Measurements from ENCODE around the gene SFXN5.

Gene SFXN5

DNA sequence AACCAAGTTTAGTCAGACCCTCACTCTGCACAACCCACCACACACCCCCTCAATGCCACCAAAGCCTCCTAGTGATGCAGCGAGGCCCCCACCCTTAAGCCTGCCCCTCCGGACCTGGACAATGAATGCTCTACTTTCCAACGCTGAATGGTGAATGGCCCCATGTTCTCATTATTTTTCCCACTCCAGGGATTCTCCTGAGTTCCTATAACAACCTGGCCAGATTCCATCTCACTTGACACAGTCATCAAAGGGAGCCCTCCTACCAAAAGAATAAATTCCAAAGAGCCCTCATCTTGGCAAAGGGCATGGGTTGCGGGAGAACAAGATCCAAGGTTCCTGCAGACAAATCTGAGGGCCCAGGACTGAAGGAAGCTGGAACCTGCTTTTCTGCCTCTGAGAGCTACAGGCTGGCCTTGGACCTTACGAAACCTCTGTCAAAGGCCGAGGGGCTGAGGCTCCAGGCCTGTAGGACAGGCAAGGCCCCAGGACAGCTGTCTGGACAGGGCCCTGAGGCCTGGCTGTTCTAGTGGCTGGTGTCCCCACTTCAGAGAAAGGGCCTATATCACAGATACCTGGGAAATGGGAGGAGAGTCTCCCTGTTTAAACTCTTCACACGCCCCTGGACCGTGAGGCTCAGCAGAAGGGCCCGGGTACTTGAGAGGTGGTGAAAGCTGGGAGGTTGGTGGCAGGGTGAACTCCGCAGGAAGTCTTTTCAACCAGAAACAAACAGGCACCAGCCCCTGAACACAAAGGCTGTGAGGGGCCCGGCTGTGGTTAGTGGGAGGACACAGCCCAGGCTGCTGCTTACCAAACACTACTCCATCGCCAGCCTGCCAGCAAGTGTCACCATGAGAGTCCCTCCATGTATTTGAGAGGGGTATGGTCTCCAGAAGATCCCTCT lies 27.3 kb downstream of the SFXN5 start:
- DNase-seq: peak; percentile 8

- no peak for DNase-seq
These were observed 28.2 kb downstream of the SFXN5 start for GRCh38 chr2:73043276-73043675.

GRCh38 chr2:73037947-73038585 lies 33.4 kb downstream of the SFXN5 start:
- no peak for DNase-seq

DNA sequence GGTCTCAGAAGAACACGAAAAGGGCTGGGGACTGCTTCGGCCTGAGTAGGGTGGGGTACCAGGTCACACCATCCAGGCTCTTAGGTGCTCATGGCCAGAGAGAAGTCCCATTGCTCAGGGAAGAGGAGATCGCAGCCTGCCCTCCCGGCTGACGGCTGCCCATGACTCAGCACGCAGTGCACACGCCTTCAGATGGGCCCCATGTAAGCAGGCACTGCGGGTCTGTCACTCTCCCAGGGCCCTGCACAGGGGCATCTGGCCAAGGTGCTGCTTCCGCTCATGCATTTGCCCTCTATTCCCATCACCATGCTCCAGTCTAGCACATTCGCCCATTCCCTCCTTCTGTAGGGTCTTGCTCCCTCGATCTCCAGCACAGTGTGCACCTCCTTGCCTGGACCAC lies 34.7 kb downstream of the SFXN5 start:
- DNase-seq: no peak

GRCh38 chr2:73035899-73036711 lies 35.4 kb downstream of the SFXN5 start:
- no peak for DNase-seq

GRCh38 chr2:73034661-73035375 lies 36.7 kb downstream of the SFXN5 start:
- DNase-seq: no peak

- no peak for DNase-seq
These were observed 37.6 kb downstream of the SFXN5 start for GRCh38 chr2:73033766-73034381.

GRCh38 chr2:73033142-73033765 lies 38.3 kb downstream of the SFXN5 start:
- no peak for DNase-seq

GRCh38 chr2:73032702-73033097 lies 38.8 kb downstream of the SFXN5 start:
- DNase-seq: no peak

- no peak for DNase-seq
These were observed 39.5 kb downstream of the SFXN5 start for GRCh38 chr2:73031725-73032701.

- no peak for DNase-seq
These were observed 40.3 kb downstream of the SFXN5 start for GRCh38 chr2:73031095-73031678.

GRCh38 chr2:73028841-73029240 lies 42.7 kb downstream of the SFXN5 start:
- DNase-seq: no peak

GRCh38 chr2:73027340-73027739 lies 44.2 kb downstream of the SFXN5 start:
- DNase-seq: no peak

GRCh38 chr2:73023497-73023896 lies 48.0 kb downstream of the SFXN5 start:
- no peak for DNase-seq

- DNase-seq: no peak
These were observed 49.4 kb downstream of the SFXN5 start for GRCh38 chr2:73022024-73022568.

GRCh38 chr2:73021371-73022010 lies 50.0 kb downstream of the SFXN5 start:
- no peak for DNase-seq

DNA sequence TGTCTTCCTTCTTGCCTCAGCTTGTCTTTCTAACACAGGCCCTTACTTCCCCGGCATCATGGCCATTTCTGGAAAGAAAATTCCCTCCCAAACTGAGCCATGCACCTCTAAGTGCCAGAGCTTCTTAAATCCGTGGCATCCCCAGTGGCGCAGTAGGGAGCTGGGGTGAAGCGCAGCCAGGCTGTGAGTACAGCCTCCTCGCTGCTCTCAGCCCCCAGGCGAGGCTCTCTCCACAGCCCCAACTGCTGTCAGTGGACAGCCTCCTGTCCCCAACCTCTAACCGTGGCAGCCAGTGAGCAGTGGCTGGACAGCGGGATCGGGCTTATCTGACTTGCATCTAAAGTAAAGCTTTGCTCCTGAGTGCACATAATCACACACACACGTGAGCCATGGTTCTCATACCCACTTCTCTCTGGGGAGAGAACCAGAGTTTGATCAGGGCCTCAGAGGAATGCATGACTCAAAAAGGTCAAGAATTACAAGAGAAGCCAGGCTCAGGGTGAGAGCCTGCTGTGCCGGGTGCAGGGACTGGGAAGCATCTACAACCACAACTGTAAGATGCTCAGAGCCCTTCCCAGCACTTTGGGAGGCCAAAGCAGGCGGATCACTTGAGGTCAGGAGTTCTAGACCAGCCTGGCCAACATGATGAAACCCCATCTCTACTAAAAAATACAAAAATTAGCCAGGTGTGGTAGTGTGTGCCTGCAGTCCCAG lies 50.7 kb downstream of the SFXN5 start:
- no peak for DNase-seq

- no peak for DNase-seq
These were observed 51.2 kb downstream of the SFXN5 start for GRCh38 chr2:73020306-73020656.
